ENCODE results near the gene POU2F2. TPM values are rescaled to one million over a fixed set of nuclear protein-coding genes. Genes with fewer than 3 reads are reported as not detected.

The POU2F2 gene
- total RNA-seq, 2 donors from 2014 or later: 3.4 to 17.4 TPM

DNA sequence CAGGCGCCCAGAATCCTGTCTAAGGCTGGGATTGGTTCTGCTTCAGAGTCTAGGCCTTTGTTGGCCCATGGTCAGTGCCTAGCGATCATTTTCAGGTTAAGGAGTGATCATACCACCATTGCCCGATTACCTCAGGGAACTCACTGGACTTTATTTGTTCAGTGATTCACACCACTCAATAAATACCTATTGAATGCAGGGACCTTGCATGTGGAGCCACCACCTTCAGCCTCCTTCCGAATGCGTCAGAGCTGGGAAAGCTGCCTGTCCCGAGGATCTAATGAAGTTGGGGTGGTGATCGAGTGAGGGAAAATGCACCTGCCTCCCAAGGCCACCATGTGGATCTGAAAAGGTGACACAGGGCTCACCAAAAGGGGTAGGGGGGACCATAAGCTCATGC is 40.0 kb upstream of the POU2F2 start:
- H3K27me3 ChIP-seq (replicated peaks; ENCODE audit: insufficient read depth): no peaks in the 10 kb centered on the region
- H3K36me3 ChIP-seq: no peaks in the 10 kb centered on the region
- DNase-seq (ENCODE audit: low spot score): no peak
- no peak for TF ChIP-seq POLR2AphosphoS5 (IDR thresholded peaks at IDR 0.05)
- TF ChIP-seq, protein P1, sequence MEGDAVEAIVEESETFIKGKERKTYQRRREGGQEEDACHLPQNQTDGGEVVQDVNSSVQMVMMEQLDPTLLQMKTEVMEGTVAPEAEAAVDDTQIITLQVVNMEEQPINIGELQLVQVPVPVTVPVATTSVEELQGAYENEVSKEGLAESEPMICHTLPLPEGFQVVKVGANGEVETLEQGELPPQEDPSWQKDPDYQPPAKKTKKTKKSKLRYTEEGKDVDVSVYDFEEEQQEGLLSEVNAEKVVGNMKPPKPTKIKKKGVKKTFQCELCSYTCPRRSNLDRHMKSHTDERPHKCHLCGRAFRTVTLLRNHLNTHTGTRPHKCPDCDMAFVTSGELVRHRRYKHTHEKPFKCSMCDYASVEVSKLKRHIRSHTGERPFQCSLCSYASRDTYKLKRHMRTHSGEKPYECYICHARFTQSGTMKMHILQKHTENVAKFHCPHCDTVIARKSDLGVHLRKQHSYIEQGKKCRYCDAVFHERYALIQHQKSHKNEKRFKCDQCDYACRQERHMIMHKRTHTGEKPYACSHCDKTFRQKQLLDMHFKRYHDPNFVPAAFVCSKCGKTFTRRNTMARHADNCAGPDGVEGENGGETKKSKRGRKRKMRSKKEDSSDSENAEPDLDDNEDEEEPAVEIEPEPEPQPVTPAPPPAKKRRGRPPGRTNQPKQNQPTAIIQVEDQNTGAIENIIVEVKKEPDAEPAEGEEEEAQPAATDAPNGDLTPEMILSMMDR (IDR thresholded peaks at IDR 0.05): no peak
- no peak for TF ChIP-seq POLR2A (IDR thresholded peaks at IDR 0.05)
- 78% methylated on average over 7 of the region's 7 CpGs for WGBS
- intact Hi-C loops (cut with DNase I): no loop called here
- no peak overlapping the region for H3K27ac ChIP-seq
- no peaks in the 10 kb centered on the region for H3K9me3 ChIP-seq
- no peaks in the 10 kb centered on the region for H3K4me1 ChIP-seq (replicated peaks)
- no peak overlapping the region for H3K4me3 ChIP-seq

DNA sequence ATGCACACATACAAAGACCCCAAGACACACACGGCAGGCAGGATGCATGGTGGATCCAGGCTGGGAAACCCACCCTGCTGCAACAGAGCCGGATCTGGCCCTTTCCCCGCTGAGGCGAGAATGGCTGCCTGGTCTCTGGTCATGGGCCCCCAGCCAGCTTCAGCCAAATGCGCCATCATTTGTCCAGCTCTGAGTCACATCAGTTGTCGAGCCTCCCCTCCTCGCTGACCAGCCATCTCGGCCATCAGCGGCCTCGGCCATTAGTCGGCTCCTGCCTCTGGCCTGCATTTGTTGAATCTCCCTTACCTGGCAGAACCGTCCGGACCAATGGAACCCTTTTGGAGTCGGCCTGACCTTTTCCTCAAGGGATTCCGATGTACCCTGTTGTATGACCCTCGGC is 38.5 kb upstream of the POU2F2 start:
- H3K36me3 ChIP-seq: no peaks in the 10 kb centered on the region
- TF ChIP-seq POLR2A (IDR thresholded peaks at IDR 0.05) (no peak), POLR2AphosphoS5 (IDR thresholded peaks at IDR 0.05) (no peak)
- TF ChIP-seq, protein P1 (IDR thresholded peaks at IDR 0.05): no peak
- H3K4me1 ChIP-seq (replicated peaks): no peaks in the 10 kb centered on the region
- H3K4me3 ChIP-seq: no peak overlapping the region
- H3K27ac ChIP-seq: no peak overlapping the region
- DNase-seq (ENCODE audit: low spot score): no peak
- 85% methylated on average over 16 of the region's 16 CpGs for WGBS
- H3K9me3 ChIP-seq: no peaks in the 10 kb centered on the region
- H3K27me3 ChIP-seq (replicated peaks; ENCODE audit: insufficient read depth): no peaks in the 10 kb centered on the region
- intact Hi-C loops (cut with DNase I): no loop called here

DNA sequence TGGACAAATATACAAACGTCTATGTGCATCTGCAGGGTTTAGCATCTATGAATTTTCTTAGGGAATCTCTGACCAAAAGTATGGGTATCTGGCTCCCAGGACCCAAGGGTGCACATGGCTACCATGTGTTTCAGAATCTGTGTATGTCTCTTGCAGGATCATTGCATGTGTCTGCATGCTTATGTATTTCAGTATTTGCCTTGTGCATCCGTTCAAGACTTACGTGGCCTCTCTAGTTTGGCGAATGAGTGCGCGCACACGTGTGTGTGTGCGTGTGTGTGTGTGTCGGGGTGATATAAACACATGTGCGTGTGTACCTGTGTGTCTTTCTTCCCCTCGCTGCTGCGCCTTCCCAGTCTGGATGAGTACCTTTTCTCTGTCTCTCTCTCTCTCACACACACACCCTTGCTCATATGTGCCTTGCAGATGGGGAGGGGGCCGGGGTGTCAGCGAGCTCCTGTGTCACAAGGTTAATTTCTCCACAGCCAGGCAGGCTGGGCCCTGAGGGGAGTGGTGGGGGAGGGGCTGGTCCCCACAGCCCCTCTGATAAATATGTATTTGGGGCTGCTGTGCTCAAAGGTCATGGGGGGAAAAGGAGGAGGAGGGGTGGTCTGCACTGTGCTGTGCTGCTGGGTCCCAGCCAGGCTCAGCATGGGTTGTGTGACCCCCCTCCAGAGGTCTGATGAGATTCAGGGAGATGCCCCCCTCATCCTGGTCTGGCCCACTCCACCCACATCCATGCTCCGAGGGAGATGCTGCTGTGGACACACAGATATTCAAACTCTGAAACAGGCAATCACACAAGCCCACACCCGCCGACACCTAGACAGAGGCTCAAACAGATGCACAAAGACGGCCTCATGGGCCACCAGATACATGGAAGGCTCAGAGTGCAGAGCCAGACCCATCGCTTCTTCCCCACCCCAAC is 37.5 kb upstream of the POU2F2 start:
- no peaks in the 10 kb centered on the region for H3K4me1 ChIP-seq (replicated peaks)

DNA sequence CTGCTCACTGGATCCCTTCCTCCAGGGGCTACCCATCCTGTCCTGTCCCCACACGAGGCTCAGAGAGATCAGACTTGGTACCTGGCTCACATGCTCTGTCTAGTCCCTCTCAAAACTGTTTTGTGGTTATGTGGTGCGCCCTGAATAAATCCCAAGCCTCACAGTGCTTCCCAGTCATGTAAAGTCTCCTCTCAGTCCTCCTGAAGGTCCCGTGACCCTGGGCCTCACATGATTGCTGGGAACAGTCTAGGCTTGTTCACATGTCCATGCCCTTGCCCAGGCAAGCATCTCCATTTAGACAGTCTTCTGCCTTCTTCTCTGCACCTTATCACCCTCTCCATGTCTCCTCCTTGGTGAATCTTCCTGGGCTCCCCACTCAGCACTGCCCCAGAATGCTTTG is 36.0 kb upstream of the POU2F2 start:
- WGBS: 79% methylated on average over 3 of the region's 3 CpGs
- Histone ChIP-seq H3K4me3 (no peak overlapping the region), H3K27ac (no peak overlapping the region), H3K27me3 (replicated peaks; ENCODE audit: insufficient read depth) (no peaks in the 10 kb centered on the region), H3K36me3 (no peaks in the 10 kb centered on the region), H3K4me1 (replicated peaks) (no peaks in the 10 kb centered on the region), H3K9me3 (no peaks in the 10 kb centered on the region)
- TF ChIP-seq POLR2A (IDR thresholded peaks at IDR 0.05) (no peak), POLR2AphosphoS5 (IDR thresholded peaks at IDR 0.05) (no peak)
- TF ChIP-seq, protein P1 (IDR thresholded peaks at IDR 0.05): no peak
- DNase-seq (ENCODE audit: low spot score): no peak
- intact Hi-C loops (cut with DNase I): no loop called here

More for the DNA sequence above, 37.5 kb upstream of the POU2F2 start:
- no peak overlapping the region for H3K4me3 ChIP-seq
- 78% methylated on average over 19 of the region's 19 CpGs for WGBS
- no peak overlapping the region for H3K27ac ChIP-seq
- TF ChIP-seq POLR2AphosphoS5 (IDR thresholded peaks at IDR 0.05) (no peak), POLR2A (IDR thresholded peaks at IDR 0.05) (no peak)
- TF ChIP-seq, protein P1 (IDR thresholded peaks at IDR 0.05): no peak
- H3K27me3 ChIP-seq (replicated peaks; ENCODE audit: insufficient read depth): no peaks in the 10 kb centered on the region
- no peaks in the 10 kb centered on the region for H3K36me3 ChIP-seq
- no peak for DNase-seq (ENCODE audit: low spot score)
- H3K9me3 ChIP-seq: no peaks in the 10 kb centered on the region
- intact Hi-C loops (cut with DNase I): no loop called here

DNA sequence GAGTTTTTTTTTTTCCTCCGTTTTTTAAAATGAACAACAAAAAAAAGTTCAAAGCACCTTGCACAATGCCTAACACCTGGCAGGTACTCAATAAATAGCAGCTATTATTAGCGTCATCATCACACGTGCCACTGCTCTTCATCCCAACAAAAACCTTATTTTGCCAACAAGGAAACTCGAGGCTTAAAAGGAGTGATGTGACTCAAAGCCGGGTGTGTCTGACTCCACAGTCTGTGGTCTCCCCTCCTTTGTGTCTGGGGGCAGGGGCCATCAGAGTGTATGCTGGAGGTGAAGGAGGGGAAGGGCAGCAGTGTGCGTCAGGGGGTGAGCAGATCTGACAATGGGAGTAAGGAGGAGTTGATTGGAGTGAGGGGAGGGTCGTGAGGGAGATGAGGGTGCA is 34.1 kb upstream of the POU2F2 start:
- intact Hi-C loops (cut with DNase I): no loop called here
- DNase-seq (ENCODE audit: low spot score): no peak
- no peaks in the 10 kb centered on the region for H3K9me3 ChIP-seq
- TF ChIP-seq POLR2A (IDR thresholded peaks at IDR 0.05) (no peak), POLR2AphosphoS5 (IDR thresholded peaks at IDR 0.05) (no peak)
- TF ChIP-seq, protein P1 (IDR thresholded peaks at IDR 0.05): no peak
- no peaks in the 10 kb centered on the region for H3K36me3 ChIP-seq
- H3K4me1 ChIP-seq (replicated peaks): no peaks in the 10 kb centered on the region
- 37% methylated on average over 7 of the region's 7 CpGs for WGBS
- H3K27me3 ChIP-seq (replicated peaks; ENCODE audit: insufficient read depth): no peaks in the 10 kb centered on the region
- no peak overlapping the region for H3K4me3 ChIP-seq
- no peak overlapping the region for H3K27ac ChIP-seq
